ENCODE measurements around the gene ZNF536.
"Not testable (repeated sequence)": the region's sequence is repeated elsewhere in the genome, so short reads cannot be mapped to it uniquely, and the experiment has no call there.

ZNF536 gene

DNA sequence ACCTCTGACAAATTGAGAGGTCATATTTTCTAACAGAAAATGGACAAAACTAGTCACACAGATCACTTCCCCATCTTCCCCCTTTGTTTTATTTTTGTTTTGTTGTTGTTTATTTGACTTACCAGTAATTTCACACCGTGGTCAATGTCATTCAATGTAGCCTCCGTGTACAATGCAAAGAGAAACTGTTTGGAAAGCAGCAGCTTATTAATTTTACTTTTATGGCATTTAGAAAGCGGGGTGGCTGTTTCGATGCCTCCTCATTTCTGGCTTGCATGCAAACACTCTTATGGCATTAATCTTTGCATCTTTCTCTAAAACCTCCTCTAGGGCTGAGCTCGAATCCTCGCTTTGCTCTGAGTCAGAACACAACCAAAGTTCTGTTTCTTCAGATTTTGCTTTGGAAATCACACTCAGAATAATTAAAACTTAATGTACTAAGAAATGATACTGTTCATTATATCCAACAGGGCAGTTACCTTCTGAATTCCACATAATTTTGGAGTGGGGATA, 77.0 kb downstream of the ZNF536 start:
- no peaks in the 10 kb centered on the region for H3K36me3 Mint-ChIP-seq
- H3K4me3 Mint-ChIP-seq = no peak overlapping the region
- H3K27ac Mint-ChIP-seq = no peak overlapping the region
- no peaks in the 10 kb centered on the region for H3K27me3 Mint-ChIP-seq
- no peaks in the 10 kb centered on the region for H3K9me3 Mint-ChIP-seq
- peaks cover 4% of the 10 kb centered on the region for H3K4me1 Mint-ChIP-seq

DNA sequence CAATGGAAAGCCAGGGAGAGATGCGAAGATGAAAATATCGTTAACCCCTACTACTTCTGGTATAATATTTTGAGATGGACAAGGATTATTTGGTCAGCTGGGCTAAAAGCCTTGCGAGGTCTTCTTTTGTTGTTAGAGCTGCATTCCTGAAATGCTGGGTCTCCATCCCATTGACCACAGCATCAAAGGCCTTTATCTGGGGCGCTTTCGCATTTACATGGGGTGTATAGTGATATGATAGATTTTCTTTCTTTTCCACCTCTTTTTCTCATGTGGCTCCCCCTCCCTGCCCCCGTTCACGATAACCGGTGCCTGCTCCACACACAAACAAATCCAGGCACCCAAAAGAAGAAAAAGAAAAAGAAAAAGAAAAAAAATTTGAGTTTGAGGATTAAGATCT, 77.5 kb downstream of the ZNF536 start:
- Mint-ChIP-seq H3K4me1 (peaks cover 4% of the 10 kb centered on the region), H3K36me3 (no peaks in the 10 kb centered on the region), H3K9me3 (no peaks in the 10 kb centered on the region), H3K27me3 (no peaks in the 10 kb centered on the region), H3K4me3 (no peak overlapping the region), H3K27ac (no peak overlapping the region)

- H3K4me1 Mint-ChIP-seq = peaks cover 4% of the 10 kb centered on the region
These were observed 77.9 kb downstream of the ZNF536 start for GRCh38 chr19:30450100-30450499.

GRCh38 chr19:30450835-30451321, 78.7 kb downstream of the ZNF536 start:
- no peaks in the 10 kb centered on the region for H3K27me3 Mint-ChIP-seq
- no peak overlapping the region for H3K4me3 Mint-ChIP-seq
- no peaks in the 10 kb centered on the region for H3K36me3 Mint-ChIP-seq
- H3K27ac Mint-ChIP-seq = no peak overlapping the region
- peaks cover 4% of the 10 kb centered on the region for H3K4me1 Mint-ChIP-seq
- H3K9me3 Mint-ChIP-seq = no peaks in the 10 kb centered on the region

More at GRCh38 chr19:30450100-30450499, 77.9 kb downstream of the ZNF536 start:
- no peak overlapping the region for H3K27ac Mint-ChIP-seq
- H3K27me3 Mint-ChIP-seq = no peaks in the 10 kb centered on the region
- H3K4me3 Mint-ChIP-seq = no peak overlapping the region
- no peaks in the 10 kb centered on the region for H3K36me3 Mint-ChIP-seq
- no peaks in the 10 kb centered on the region for H3K9me3 Mint-ChIP-seq

- H3K27ac Mint-ChIP-seq = no peak overlapping the region
- H3K27me3 Mint-ChIP-seq = no peaks in the 10 kb centered on the region
- peaks cover 4% of the 10 kb centered on the region for H3K4me1 Mint-ChIP-seq
- H3K36me3 Mint-ChIP-seq = no peaks in the 10 kb centered on the region
- H3K4me3 Mint-ChIP-seq = no peak overlapping the region
- H3K9me3 Mint-ChIP-seq = no peaks in the 10 kb centered on the region
These were observed 80.7 kb downstream of the ZNF536 start for GRCh38 chr19:30452931-30453330.

DNA sequence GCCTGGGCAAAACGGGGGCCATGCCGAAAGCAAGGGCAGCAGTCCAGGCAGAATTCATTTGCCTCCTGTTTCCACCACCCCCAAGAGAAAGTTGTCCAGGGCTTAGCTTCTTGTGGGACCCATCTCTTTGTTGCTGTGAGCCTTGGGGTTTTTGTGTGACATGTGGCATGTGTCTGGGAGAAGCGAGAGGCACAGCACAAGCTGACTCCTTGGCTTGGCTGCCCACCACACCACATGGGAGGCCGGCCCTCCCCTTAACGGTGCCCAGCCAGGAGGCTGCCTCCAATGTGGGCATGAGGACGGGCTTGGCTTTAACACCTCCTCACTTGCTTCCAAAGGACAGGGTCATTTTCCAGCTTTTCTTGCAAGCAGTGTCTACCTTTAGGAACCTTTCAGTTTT, 81.6 kb downstream of the ZNF536 start:
- H3K4me3 Mint-ChIP-seq = no peak overlapping the region
- H3K4me1 Mint-ChIP-seq = peaks cover 4% of the 10 kb centered on the region
- no peaks in the 10 kb centered on the region for H3K9me3 Mint-ChIP-seq
- H3K36me3 Mint-ChIP-seq = no peaks in the 10 kb centered on the region
- no peak overlapping the region for H3K27ac Mint-ChIP-seq
- no peaks in the 10 kb centered on the region for H3K27me3 Mint-ChIP-seq

DNA sequence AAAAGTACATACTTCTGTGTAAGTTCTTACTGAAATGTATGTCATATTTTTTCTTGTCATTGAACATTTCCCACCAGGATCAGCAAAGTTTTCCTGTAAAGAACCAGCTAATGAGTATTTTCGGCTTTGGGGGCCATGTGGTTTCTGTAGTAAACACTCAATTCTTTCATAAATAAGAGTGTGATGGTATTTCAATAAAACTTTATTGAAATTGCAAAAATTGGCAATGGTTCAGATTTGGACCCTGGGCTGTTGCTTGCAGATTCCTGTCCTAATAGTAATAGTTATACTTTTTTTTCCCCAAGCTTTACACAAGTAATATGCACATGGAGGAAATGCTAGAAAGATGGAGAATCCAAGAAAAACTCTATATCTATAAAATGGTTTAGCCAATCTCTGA, 83.7 kb downstream of the ZNF536 start:
- Mint-ChIP-seq H3K27me3 (peaks cover 2% of the 10 kb centered on the region), H3K4me3 (no peak overlapping the region), H3K27ac (no peak overlapping the region), H3K9me3 (no peaks in the 10 kb centered on the region), H3K4me1 (no peaks in the 10 kb centered on the region), H3K36me3 (no peaks in the 10 kb centered on the region)

GRCh38 chr19:30457484-30457883, 85.3 kb downstream of the ZNF536 start:
- Mint-ChIP-seq H3K4me3 (no peak overlapping the region), H3K9me3 (no peaks in the 10 kb centered on the region), H3K27me3 (peaks cover 2% of the 10 kb centered on the region), H3K27ac (no peak overlapping the region), H3K36me3 (no peaks in the 10 kb centered on the region), H3K4me1 (no peaks in the 10 kb centered on the region)

- Mint-ChIP-seq H3K9me3 (no peaks in the 10 kb centered on the region), H3K36me3 (no peaks in the 10 kb centered on the region), H3K27me3 (peaks cover 2% of the 10 kb centered on the region), H3K4me3 (no peak overlapping the region), H3K4me1 (no peaks in the 10 kb centered on the region), H3K27ac (no peak overlapping the region)
These were observed 87.7 kb downstream of the ZNF536 start for GRCh38 chr19:30459859-30460258.

- Mint-ChIP-seq H3K27me3 (peaks cover 2% of the 10 kb centered on the region), H3K9me3 (no peaks in the 10 kb centered on the region), H3K27ac (no peak overlapping the region), H3K36me3 (no peaks in the 10 kb centered on the region), H3K4me1 (no peaks in the 10 kb centered on the region), H3K4me3 (no peak overlapping the region)
These were observed 92.0 kb downstream of the ZNF536 start for GRCh38 chr19:30464162-30464561.

GRCh38 chr19:30466598-30466997, 94.4 kb downstream of the ZNF536 start:
- H3K4me3 Mint-ChIP-seq, H3K9me3 Mint-ChIP-seq, H3K27me3 Mint-ChIP-seq, H3K36me3 Mint-ChIP-seq, H3K4me1 Mint-ChIP-seq, H3K27ac Mint-ChIP-seq: not testable (repeated sequence)

DNA sequence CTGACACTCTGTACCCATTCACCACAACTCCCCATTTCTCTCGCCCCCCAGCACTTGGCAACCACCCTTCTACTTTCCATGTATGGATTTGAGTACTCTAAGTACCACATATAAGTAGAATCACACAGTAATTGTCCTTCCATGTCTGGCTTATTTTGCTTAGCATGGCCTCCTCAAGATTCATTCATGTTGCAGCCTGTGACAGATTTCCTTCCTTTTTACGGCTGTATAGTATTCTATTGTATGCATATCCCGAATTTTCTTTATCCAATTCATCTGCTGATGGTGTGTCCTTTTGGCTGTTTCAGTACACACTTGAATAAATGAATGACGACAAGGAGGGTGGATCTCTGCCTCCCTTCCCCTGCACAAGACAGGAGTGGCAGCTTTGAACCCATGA, 95.1 kb downstream of the ZNF536 start:
- Mint-ChIP-seq H3K36me3 (no peaks in the 10 kb centered on the region), H3K4me1 (no peaks in the 10 kb centered on the region), H3K27ac (no peak overlapping the region), H3K27me3 (no peaks in the 10 kb centered on the region), H3K9me3 (peaks cover 2% of the 10 kb centered on the region), H3K4me3 (no peak overlapping the region)

GRCh38 chr19:30469774-30470173, 97.6 kb downstream of the ZNF536 start:
- Mint-ChIP-seq H3K9me3 (peaks cover 10% of the 10 kb centered on the region), H3K4me1 (no peaks in the 10 kb centered on the region), H3K4me3 (no peak overlapping the region), H3K36me3 (no peaks in the 10 kb centered on the region), H3K27ac (no peak overlapping the region), H3K27me3 (no peaks in the 10 kb centered on the region)

- Mint-ChIP-seq H3K36me3 (no peaks in the 10 kb centered on the region), H3K4me3 (no peak overlapping the region), H3K4me1 (no peaks in the 10 kb centered on the region), H3K27me3 (no peaks in the 10 kb centered on the region), H3K27ac (no peak overlapping the region), H3K9me3 (peaks cover 10% of the 10 kb centered on the region)
These were observed 99.3 kb downstream of the ZNF536 start for GRCh38 chr19:30471441-30471840.

DNA sequence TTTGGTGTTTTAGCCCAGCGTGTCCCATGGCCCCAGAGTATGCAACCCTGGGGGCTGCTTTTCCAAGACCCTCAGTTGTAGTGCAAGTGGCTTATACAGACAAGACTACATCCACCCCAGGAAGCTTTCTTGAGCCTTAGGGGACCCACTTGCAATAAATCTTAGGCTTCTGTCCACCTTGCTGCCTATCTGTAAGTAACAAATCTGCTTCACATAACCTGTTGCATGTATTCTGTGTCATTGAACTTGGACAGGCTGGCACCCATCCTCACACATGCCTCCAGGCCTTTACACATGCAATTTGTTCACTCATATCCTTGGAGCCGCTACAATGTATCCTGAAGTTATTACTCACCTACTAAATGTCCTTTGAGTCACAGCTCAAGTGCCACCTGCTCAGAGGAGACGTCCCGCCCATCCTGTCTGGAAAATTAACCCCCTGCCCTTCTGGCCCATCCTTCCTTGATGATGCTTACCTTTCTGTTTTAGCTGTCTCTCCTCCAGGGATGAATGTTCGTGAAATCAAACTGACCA, 101.2 kb downstream of the ZNF536 start:
- Mint-ChIP-seq H3K27me3 (no peaks in the 10 kb centered on the region), H3K4me1 (no peaks in the 10 kb centered on the region), H3K27ac (no peak overlapping the region), H3K9me3 (peaks cover 10% of the 10 kb centered on the region), H3K4me3 (no peak overlapping the region), H3K36me3 (no peaks in the 10 kb centered on the region)

DNA sequence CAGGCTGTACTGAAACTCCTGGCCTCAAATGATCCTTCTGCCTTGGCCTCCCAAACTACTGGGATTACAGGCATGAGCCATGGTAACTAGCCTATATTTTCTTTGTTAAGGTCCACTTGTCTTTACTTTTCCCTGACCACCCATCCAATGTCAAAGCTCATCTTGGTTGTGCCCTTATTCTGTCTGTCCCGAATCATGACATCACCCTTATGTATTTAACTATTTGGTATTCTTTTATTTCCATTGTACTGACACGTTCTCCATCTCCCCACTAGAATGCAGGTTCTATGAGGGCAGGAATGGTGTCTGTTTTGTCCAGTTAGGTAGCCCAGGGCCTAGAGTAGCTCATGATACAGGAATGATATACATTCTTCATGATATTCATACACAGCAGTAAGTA, 104.8 kb downstream of the ZNF536 start:
- Mint-ChIP-seq H3K27me3 (peaks cover 6% of the 10 kb centered on the region), H3K27ac (no peak overlapping the region), H3K4me3 (no peak overlapping the region), H3K4me1 (no peaks in the 10 kb centered on the region), H3K9me3 (peaks cover 16% of the 10 kb centered on the region), H3K36me3 (no peaks in the 10 kb centered on the region)

DNA sequence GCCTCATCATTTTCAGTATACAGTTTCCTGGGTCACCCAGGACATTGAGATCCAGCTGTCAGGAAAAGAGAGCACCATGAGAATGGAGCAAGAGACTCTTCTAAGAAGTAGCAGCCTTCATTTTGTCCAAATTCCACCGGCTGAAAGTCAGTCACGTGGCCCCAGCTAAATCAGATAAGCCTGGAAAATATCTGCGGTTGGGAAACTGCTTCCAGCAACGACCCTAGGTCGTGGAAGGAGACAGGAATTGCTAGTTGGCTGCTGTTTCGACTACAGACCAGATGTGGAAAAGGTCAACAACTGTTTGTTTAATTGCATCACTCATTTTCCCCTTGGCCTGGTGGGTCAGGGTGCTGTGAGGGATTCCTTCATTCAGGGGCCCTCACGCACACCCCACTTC, 107.0 kb downstream of the ZNF536 start:
- H3K4me1 Mint-ChIP-seq = no peaks in the 10 kb centered on the region
- H3K36me3 Mint-ChIP-seq = no peaks in the 10 kb centered on the region
- peaks cover 11% of the 10 kb centered on the region for H3K27me3 Mint-ChIP-seq
- peaks cover 6% of the 10 kb centered on the region for H3K9me3 Mint-ChIP-seq
- H3K4me3 Mint-ChIP-seq = no peak overlapping the region
- no peak overlapping the region for H3K27ac Mint-ChIP-seq
